Parathyroid adenoma (tissue), 2 donors: ENCODE data around the gene TXNRD2.

Source experiments
- H2AFZ ChIP-seq: fragments of 300-600 bp; sonication (generic); one replicate; pipeline ENCODE4 v1.7.0; 2017; ENCODE audit warnings: antibody characterized with exemption, mild to moderate bottlenecking
- H3K27ac ChIP-seq: fragments of 300-600 bp; sonication (generic); one replicate; pipeline ENCODE4 v1.7.0; 2017
- H3K27me3 ChIP-seq: fragments of 300-600 bp; sonication (generic); one replicate; pipeline ENCODE4 v1.7.0; 2017; ENCODE audit warnings: low read length; ENCODE audit not compliant: control insufficient read depth, insufficient read depth
- H3K36me3 ChIP-seq: fragments of 300-600 bp; sonication (generic); one replicate; pipeline ENCODE4 v1.7.0; 2017; ENCODE audit warnings: low read length; ENCODE audit not compliant: control insufficient read depth, insufficient read depth
- H3K4me1 ChIP-seq: fragments of 300-600 bp; sonication (generic); one replicate; pipeline ENCODE4 v1.7.0; 2017; ENCODE audit warnings: control low read depth
- H3K4me2 ChIP-seq: fragments of 300-600 bp; sonication (generic); one replicate; pipeline ENCODE4 v1.7.0; 2017; ENCODE audit warnings: low read length
- H3K4me3 ChIP-seq: fragments of 300-600 bp; sonication (generic); one replicate; pipeline ENCODE4 v1.7.0; 2017; ENCODE audit warnings: low read depth, low read length
- H3K79me2 ChIP-seq: fragments of 300-600 bp; sonication (generic); one replicate; pipeline ENCODE4 v1.7.0; 2017; ENCODE audit warnings: control low read depth
- H3K9ac ChIP-seq: fragments of 300-600 bp; sonication (generic); one replicate; pipeline ENCODE4 v1.7.0; 2017; ENCODE audit warnings: mild to moderate bottlenecking
- H3K9me3 ChIP-seq: fragments of 300-600 bp; sonication (generic); one replicate; pipeline ENCODE4 v1.7.0; 2017; ENCODE audit warnings: low read length; ENCODE audit not compliant: control insufficient read depth
- TF ChIP-seq, protein P1 (sequence below): fragments of 300-600 bp; sonication (generic); IDR thresholded peaks from one replicate; pipeline ENCODE4 v1.7.0; 2017; ENCODE audit warnings: antibody characterized with exemption, mild to moderate bottlenecking
- donor health status: primary hyperparathyroidism.

The TXNRD2 gene

DNA sequence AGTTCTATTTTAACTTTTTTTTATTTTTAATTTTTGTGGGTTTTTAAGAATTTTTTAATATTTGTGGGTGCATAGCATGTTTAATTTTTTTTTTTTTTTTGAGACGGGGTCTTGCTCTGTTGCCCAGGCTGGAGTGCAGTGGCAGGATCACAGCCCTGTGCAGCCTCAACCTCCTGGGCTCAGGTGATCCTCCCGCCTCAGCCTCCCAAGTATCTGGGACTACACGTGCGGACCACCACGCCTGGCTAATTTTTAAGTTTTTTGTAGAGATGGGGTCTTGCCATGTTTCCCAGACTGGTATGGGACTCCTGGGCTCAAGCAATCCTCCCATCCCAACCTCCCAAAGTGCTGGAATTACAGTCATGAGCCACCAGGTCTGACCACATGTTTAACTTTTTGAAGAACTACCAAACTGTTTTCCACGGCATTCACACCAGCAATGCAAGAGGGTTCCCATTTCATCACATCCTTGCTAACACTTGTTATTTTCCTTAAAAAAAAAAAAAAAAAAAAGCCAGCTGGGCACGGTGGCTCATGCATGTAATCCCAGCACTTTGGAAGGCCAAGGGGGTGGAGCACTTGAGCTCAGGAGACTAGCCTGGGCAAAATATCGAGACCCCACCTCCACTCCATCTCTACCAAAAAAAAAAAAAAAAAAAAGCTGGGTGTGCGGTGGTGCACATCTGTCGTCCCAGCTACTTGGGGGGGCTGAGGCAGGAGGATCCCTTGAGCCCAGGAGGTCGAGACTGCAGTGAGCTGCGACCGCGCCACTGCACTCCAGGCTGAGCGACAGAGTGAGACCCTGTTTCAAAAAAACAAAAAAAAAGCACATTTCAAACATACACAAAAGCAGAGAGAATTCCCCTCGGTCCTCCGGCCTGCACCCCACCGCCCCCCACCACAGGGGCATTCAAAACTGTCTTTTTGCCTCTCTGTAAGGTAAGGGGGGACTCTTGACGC lies 16.7 kb upstream of the TXNRD2 start:
- TF ChIP-seq, protein P1, sequence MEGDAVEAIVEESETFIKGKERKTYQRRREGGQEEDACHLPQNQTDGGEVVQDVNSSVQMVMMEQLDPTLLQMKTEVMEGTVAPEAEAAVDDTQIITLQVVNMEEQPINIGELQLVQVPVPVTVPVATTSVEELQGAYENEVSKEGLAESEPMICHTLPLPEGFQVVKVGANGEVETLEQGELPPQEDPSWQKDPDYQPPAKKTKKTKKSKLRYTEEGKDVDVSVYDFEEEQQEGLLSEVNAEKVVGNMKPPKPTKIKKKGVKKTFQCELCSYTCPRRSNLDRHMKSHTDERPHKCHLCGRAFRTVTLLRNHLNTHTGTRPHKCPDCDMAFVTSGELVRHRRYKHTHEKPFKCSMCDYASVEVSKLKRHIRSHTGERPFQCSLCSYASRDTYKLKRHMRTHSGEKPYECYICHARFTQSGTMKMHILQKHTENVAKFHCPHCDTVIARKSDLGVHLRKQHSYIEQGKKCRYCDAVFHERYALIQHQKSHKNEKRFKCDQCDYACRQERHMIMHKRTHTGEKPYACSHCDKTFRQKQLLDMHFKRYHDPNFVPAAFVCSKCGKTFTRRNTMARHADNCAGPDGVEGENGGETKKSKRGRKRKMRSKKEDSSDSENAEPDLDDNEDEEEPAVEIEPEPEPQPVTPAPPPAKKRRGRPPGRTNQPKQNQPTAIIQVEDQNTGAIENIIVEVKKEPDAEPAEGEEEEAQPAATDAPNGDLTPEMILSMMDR = no peak
- peak overlapping the region; percentile 61 for H3K4me2 ChIP-seq
- peak overlapping the region; percentile 51 for H2AFZ ChIP-seq
- H3K27ac ChIP-seq = no peak overlapping the region
- H3K4me1 ChIP-seq = peaks cover 4% of the 10 kb centered on the region
- H3K4me3 ChIP-seq = peak overlapping the region; percentile 12
- no peaks in the 10 kb centered on the region for H3K79me2 ChIP-seq
- H3K9me3 ChIP-seq = no peaks in the 10 kb centered on the region
- no peak overlapping the region for H3K9ac ChIP-seq
- H3K27me3 ChIP-seq = no peaks in the 10 kb centered on the region
- no peaks in the 10 kb centered on the region for H3K36me3 ChIP-seq

DNA sequence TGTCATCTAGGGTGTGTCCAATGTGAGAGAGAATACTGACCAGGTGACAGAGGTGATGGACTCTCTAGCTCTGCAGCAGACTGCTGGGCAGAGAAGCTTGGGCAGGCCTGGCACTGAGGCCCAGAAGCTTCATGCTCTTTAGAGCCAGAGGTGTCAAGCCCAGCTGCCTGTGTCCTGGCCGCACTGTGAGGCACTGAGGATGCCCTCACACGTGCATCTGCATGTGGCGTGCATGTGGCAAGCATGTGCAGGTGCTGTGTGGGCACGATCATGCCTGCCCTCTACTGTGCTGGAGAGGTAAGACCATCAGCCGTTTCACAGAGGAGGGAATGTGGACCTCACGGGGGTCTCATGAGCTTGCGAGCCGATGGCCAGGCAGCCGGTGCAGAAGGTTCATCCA lies 15.8 kb upstream of the TXNRD2 start:
- H3K27me3 ChIP-seq = no peaks in the 10 kb centered on the region
- no peak overlapping the region for H2AFZ ChIP-seq
- TF ChIP-seq, protein P1 = no peak
- H3K27ac ChIP-seq = no peak overlapping the region
- H3K4me1 ChIP-seq = peaks cover under 1% of the 10 kb centered on the region
- H3K4me3 ChIP-seq = no peak overlapping the region
- H3K9ac ChIP-seq = no peak overlapping the region
- H3K9me3 ChIP-seq = no peaks in the 10 kb centered on the region
- no peaks in the 10 kb centered on the region for H3K79me2 ChIP-seq
- H3K4me2 ChIP-seq = no peak overlapping the region
- H3K36me3 ChIP-seq = no peaks in the 10 kb centered on the region

DNA sequence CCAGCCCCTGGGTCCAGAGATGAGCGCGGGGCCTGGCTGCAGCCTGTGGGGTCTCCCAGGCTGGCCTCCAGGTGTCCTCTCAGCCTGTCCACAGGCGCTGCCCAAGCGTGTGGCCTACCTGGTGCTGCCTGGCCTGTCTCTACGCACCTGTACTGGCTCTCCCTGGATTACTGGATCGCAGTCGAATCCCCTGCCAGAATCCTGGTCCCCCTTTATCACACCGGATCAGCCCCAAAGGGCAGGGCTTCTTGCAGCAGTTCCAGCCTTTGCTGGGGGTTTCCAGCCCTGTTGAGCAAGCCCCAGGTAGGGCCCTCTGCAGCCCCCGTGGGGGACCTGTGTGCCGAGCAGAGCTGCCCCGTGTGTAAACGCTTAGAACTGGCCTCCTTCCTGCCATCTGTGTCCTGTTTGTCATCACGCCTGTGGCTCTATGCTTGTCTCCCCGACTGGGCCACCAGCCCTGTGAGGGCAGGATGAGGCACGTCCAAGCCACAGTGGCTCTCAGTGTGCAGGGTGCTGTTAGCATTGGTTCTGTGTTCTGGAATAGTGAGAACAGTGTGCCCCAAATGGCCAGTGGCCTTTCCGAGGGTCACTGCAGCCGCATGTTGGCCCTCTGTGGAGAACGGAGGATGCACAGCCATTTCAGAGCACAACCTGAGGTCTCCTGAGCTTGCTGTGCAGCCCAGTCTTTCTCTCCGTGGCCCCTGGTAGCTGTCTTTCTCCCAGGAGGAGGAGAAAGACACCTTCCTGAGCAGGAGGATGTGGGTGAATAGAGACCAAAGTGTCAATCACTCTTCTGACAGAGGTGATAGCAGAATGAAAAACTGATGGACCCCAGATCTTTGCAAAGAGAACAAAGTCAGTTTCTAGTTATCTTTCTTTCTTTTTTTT lies 13.9 kb upstream of the TXNRD2 start:
- no peaks in the 10 kb centered on the region for H3K9me3 ChIP-seq
- no peak overlapping the region for H3K9ac ChIP-seq
- no peak overlapping the region for H3K4me3 ChIP-seq
- no peak overlapping the region for H3K27ac ChIP-seq
- no peaks in the 10 kb centered on the region for H3K27me3 ChIP-seq
- H3K36me3 ChIP-seq = no peaks in the 10 kb centered on the region
- no peak overlapping the region for H2AFZ ChIP-seq
- no peak overlapping the region for H3K4me2 ChIP-seq
- no peaks in the 10 kb centered on the region for H3K79me2 ChIP-seq
- TF ChIP-seq, protein P1 = no peak
- H3K4me1 ChIP-seq = no peaks in the 10 kb centered on the region

DNA sequence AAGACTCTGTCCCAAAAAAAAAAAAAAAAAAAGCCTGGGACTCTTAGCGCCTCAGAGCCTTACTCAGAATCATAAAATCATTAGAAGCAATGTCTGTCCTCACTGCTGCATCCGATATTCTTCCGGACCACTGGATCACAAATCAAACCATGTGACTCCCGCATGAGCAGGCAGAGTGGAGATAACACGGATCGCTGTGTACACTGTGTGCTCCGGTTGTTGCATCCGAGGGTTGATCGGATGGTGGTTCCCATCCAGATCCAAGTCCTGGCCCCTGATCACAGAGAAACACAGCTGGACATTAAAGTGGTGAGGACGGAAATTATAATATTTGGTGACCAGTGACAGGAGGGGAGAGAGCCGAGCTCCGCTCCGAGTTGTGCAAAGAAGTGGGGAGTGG lies 9.7 kb upstream of the TXNRD2 start:
- no peaks in the 10 kb centered on the region for H3K79me2 ChIP-seq
- H3K4me3 ChIP-seq = no peak overlapping the region
- H3K36me3 ChIP-seq = no peaks in the 10 kb centered on the region
- TF ChIP-seq, protein P1 = no peak
- no peaks in the 10 kb centered on the region for H3K9me3 ChIP-seq
- H3K27me3 ChIP-seq = no peaks in the 10 kb centered on the region
- no peak overlapping the region for H3K9ac ChIP-seq
- no peak overlapping the region for H2AFZ ChIP-seq
- no peak overlapping the region for H3K4me2 ChIP-seq
- H3K4me1 ChIP-seq = no peaks in the 10 kb centered on the region
- no peak overlapping the region for H3K27ac ChIP-seq
